HG02759 (cell line): ENCODE data around the gene P3H2.
A peak's percentile ranks its signal among the peaks of the same experiment; 100 is the strongest.

Experiments
- ATAC-seq: cut with Tn5 transposase; IDR thresholded peaks from one replicate; pipeline ENCODE4 v1.9.1; 2021; ENCODE audit warnings: mild to moderate bottlenecking, moderate library complexity; ENCODE audit not compliant: unreplicated experiment

P3H2 gene

DNA sequence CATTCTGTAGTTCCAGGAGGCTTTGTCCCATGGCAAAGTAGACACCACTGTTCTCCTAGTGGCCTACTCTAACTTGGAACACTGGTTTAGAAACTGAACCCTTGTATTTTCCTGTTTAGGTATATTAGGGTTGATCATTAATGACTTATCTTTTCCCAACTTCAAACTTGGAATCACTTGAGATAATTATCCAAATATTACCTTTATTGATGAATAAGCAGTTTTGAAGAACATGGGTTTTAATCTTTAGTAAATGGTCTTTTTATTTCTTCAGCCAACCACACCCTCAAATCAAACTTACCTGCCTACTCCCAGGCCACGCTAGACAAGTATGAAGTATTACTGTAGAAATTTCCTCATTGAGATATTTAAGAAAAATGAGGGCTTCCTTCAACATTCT is 6.5 kb upstream of the P3H2 start:
- no peak for ATAC-seq

GRCh38 chr3:190125436-190126068 is 4.9 kb upstream of the P3H2 start:
- no peak for ATAC-seq

GRCh38 chr3:190124067-190124466 is 3.4 kb upstream of the P3H2 start:
- no peak for ATAC-seq

- no peak for ATAC-seq
These were observed 1.6 kb upstream of the P3H2 start for GRCh38 chr3:190122198-190122771.

DNA sequence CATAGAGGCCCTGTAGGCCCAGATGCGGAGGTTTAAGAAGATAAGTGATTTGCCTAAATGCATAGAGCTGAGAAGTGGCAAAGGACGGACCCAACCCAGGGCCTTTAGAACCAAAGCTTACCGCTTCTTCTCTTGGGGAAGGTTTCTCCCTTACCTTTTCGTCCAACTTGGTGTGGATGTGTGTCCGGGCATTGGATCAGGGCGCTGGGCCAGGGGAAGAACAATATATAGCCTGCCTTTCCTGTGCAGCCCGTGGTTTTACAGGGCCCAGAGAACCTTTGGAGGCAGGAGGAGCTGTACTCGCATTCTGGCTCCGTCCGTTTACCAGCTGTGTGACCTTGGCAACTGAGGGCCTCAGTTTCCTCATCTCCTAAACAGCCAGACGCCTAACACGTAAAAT is 686 bp upstream of the P3H2 start:
- ATAC-seq: no peak

- ATAC-seq: no peak
These were observed 322 bp upstream of the P3H2 start for GRCh38 chr3:190121061-190121377.

GRCh38 chr3:190119461-190120268 is 1.0 kb downstream of the P3H2 start:
- peak; percentile 22 for ATAC-seq

- no peak for ATAC-seq
These were observed 2.3 kb downstream of the P3H2 start for GRCh38 chr3:190118438-190118837.

GRCh38 chr3:190117981-190118380 is 2.7 kb downstream of the P3H2 start:
- ATAC-seq: no peak

DNA sequence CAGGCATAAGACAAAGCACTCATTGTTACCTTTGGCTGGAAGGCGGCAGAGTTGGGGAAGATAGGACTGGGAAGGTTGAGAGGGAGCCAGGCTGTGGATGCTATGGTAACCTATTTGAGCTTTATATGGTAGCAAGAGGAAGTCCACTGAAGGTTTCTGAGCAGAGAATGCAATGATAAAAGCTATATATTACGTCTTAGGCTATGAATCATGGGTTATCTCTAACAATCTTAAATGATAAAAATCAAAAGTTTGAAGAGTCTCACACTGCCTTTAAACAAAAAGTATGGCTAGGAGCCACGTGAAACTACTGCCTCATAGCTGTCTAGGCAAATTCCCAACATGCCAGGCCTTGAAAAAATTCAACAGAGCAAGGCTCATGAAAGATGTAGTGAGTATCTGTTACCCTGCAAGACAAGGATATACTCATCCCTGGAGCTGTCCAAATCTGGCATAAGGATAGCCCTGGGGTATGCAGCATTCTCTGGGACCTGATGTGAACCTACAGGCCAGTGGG is 4.1 kb downstream of the P3H2 start:
- ATAC-seq: no peak

DNA sequence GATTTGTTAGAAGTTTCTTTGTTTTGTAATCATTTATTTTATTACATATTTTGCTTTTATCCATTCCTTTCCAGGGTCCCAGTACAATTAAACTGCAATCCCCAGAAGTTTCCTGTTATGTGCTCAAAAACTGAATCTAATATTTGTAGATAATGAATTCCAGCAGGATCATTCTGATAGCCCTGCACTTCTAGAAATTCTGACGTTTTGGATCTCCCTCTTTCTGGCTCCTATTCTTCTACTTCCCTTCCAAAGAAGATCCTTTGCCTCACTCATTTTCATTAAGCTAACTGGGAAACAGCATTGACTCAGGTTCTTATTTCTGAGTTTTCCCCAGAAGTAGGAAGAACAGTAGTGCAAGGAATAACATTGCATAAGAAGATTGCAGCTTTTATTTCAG is 9.9 kb downstream of the P3H2 start:
- ATAC-seq: no peak

- ATAC-seq: no peak
These were observed 11.3 kb downstream of the P3H2 start for GRCh38 chr3:190109441-190109840.

DNA sequence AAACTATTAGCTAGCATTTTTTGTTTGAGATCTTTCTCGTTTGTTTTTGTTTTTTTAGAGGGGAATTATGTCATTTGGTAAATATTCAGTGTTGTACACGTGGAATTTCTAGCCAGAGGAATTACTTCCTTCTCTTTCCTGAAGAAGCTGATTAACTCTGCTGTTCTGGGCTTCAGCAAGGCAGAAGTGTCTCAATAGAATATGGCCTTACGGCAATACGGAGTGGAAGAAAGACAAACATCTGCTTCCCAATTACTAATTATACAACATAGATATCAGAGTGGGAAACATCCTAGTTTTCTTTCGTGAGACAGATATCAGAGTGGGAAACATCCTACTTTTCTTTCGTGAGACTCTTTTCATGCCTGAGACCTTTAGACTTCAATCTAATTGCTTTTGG is 11.9 kb downstream of the P3H2 start:
- no peak for ATAC-seq

DNA sequence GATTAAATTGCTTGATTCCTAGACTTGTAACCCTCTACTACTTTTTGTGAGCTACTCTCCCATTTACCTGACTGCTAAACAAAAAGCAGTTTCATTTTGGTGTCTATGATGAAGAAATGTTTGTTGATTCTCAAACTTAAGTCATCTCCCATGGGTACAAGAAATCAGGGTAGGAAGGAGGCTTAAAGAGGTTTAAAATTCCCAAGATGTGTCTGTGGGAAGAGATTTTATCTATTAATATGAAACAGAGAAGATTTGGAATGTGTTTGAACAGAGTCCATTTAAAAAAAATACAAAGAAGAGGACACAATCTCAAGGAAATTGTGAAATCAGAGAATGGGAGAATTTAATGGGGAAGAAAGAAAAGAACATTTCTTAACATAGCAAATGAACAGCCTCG is 14.8 kb downstream of the P3H2 start:
- no peak for ATAC-seq

DNA sequence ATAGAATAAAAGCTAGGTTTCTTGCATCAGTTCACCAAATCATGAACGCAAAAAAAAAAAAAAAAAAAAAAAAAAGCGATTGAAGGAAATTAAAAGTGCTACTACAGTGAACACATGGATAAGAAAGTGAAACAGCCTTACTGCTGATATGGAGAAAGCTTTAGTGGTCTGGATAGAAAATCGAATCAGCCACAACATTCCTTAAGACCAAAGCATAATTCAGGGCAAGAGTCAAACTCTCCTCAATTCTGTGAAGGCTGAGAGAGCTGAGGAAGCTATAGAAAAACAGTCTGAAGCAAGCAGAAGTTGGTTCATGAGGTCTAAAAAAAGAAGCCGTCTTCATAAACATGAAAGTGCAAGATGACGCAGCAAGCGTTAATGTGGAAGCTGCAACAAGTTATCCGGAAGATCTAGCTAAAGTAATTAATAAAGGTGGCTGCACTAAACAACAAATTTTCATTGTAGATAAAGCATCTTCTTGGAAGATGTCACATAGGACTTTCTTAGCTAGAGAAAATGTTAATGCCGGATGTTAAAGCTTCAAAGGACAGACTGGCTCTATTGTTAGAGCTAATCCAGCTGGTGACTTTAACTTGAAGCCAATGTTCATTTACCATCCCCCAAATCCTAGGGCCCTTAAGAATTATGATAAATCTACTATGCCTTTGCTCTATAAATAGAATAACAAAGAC is 19.2 kb downstream of the P3H2 start:
- ATAC-seq: no peak

GRCh38 chr3:190099099-190099498 is 21.6 kb downstream of the P3H2 start:
- no peak for ATAC-seq

GRCh38 chr3:190097617-190098016 is 23.1 kb downstream of the P3H2 start:
- no peak for ATAC-seq

DNA sequence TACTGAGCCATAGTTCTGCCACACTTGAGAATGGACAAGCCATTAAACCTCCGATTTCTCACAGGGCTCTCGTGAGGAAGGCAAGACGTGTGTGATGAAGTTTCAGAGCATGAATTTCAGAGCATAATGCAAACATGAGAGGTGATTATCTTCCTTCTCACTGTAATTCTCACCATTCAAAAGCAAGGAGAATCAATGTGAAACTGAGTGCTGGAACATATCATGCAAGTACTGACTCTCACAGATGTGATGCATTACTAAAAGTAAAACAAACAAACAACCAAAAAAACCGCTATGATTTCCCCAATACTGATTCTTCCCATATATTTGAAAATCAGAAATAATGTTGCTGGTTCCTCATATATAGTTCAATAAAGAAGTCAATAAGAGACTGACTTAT is 23.7 kb downstream of the P3H2 start:
- no peak for ATAC-seq

DNA sequence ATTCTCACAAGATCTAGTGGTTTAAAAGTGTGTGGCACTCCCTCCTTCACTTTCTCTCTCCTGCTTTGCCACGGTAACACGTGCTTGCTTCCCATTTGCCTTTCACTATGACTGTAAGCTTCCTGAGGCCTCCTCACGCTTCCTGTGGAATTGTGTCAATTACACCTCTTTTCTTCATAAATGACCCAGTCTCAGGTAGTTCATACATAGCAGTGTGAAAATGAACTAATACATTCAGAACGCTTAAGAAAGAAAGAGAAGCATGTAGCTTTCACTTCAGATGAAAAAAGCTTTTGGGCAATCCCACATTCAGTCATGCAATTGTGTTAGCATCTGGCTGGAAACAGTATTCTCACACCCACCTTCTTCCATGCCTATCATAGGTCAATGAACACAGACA is 24.4 kb downstream of the P3H2 start:
- no peak for ATAC-seq

- ATAC-seq: no peak
These were observed 26.5 kb downstream of the P3H2 start for GRCh38 chr3:190094160-190094718.

GRCh38 chr3:190092250-190092649 is 28.4 kb downstream of the P3H2 start:
- no peak for ATAC-seq
